ENCODE data around the gene GP1BB. TPM values are rescaled to one million over a fixed set of nuclear protein-coding genes. Genes with fewer than 3 reads are reported as not detected.

GP1BB gene
- total and polyA plus RNA-seq, 2 of the 13 experiments (the other 11 are each of a cell fraction or from before 2014, with no cell fraction given) = not detected

- TF ChIP-seq CREB1 (IDR thresholded peaks at IDR 0.05) = no peak
- TF ChIP-seq CREB1 (CRISPR knock-in tag; IDR thresholded peaks at IDR 0.05) = no peak
- TF ChIP-seq MTF1 (CRISPR knock-in tag; IDR thresholded peaks at IDR 0.05) = no peak; the same call in 1 of the 2 replicates
- no peak for TF ChIP-seq IRF9 (CRISPR knock-in tag; IDR thresholded peaks at IDR 0.05; ENCODE audit: borderline replicate concordance)
- no peak for TF ChIP-seq POLR2AphosphoS2 (IDR thresholded peaks at IDR 0.05; ENCODE audit: low read depth, low read length)
- no peak for TF ChIP-seq YY1 (IDR thresholded peaks at IDR 0.05; ENCODE audit: insufficient read depth, insufficient replicate concordance, low read depth, low read length)
- TF ChIP-seq ZNF589 (CRISPR knock-in tag; conservative IDR thresholded peaks at IDR 0.05) = no peak
- TF ChIP-seq MXI1 (IDR thresholded peaks at IDR 0.05; ENCODE audit: borderline replicate concordance, low read depth, low read length) = no peak
- TF ChIP-seq ZBTB44 (CRISPR knock-in tag; IDR thresholded peaks at IDR 0.05) = no peak
- TF ChIP-seq NCOR1 (IDR thresholded peaks at IDR 0.05; ENCODE audit: borderline replicate concordance, low read length) = no peak
- TF ChIP-seq MYPOP (CRISPR knock-in tag; IDR thresholded peaks at IDR 0.05) = no peak
- TF ChIP-seq ZBTB4 (CRISPR knock-in tag; IDR thresholded peaks at IDR 0.05; ENCODE audit: borderline replicate concordance) = 0 out of 2 replicates have a peak, but pooled peaks have one; percentile 5
- no peak for TF ChIP-seq MBNL3 (CRISPR knock-in tag; conservative IDR thresholded peaks at IDR 0.05)
- TF ChIP-seq TSC22D2 (CRISPR knock-in tag; IDR thresholded peaks at IDR 0.05; ENCODE audit: borderline replicate concordance) = no peak
- no peak for TF ChIP-seq ZNF724P (CRISPR knock-in tag; IDR thresholded peaks at IDR 0.05; ENCODE audit: borderline replicate concordance)
- TF ChIP-seq NR0B2 (CRISPR knock-in tag; IDR thresholded peaks at IDR 0.05) = no peak
- no peak for TF ChIP-seq PHF8 (CRISPR knock-in tag; IDR thresholded peaks at IDR 0.05)
- TF ChIP-seq ZBTB43 (CRISPR knock-in tag; conservative IDR thresholded peaks at IDR 0.05) = no peak
- no peak for TF ChIP-seq HOXA9 (CRISPR knock-in tag; IDR thresholded peaks at IDR 0.05; ENCODE audit: borderline replicate concordance)
- no peak for TF ChIP-seq HOXA7 (CRISPR knock-in tag; IDR thresholded peaks at IDR 0.05)
- no peak for TF ChIP-seq ERF (CRISPR knock-in tag; IDR thresholded peaks at IDR 0.05)
Measured at GRCh38 chr22:19722982-19723231, 432 bp upstream of the GP1BB start (continued).

Measured in HepG2 (cell line).